ENCODE data around the gene AASS. TPM values are rescaled to one million over a fixed set of nuclear protein-coding genes. Genes with fewer than 3 reads are reported as not detected.
A peak's percentile ranks its signal among the peaks of the same experiment; 100 is the strongest.

AASS gene
- total RNA-seq, 1 donor from 2014 or later = 6.3 TPM

DNA sequence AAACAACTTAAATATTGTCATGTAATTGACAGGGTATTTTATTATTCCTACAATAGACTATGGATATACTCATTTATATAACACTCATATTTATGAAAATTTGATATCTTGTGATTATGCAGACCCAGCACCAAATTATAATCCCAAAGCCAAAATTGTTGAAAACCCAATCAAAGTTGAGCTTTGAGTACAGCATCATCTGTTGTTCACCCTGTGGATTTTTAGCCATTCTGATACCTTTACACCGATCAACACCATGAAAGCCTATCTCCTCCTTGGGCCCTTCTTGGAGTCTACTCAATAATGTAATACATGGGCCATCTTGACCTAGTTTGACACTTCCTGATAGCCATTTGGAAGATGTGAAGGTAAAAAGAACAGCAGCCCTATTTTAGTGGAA, 49.5 kb downstream of the AASS start:
- Mint-ChIP-seq H3K4me3 (no peak overlapping the region), H3K36me3 (ENCODE audit: low read depth) (peaks cover 2% of the 10 kb centered on the region), H3K27me3 (no peaks in the 10 kb centered on the region), H3K9me3 (no peaks in the 10 kb centered on the region), H3K27ac (no peak overlapping the region), H3K4me1 (peaks cover 4% of the 10 kb centered on the region)
- CTCF ChIA-PET = interaction anchor here (2.2 kb wide), 1 partner anchor 435 kb away, joined by 22 read pairs; no protein-coding TSS in a partner anchor
- TF ChIP-seq, protein P1, sequence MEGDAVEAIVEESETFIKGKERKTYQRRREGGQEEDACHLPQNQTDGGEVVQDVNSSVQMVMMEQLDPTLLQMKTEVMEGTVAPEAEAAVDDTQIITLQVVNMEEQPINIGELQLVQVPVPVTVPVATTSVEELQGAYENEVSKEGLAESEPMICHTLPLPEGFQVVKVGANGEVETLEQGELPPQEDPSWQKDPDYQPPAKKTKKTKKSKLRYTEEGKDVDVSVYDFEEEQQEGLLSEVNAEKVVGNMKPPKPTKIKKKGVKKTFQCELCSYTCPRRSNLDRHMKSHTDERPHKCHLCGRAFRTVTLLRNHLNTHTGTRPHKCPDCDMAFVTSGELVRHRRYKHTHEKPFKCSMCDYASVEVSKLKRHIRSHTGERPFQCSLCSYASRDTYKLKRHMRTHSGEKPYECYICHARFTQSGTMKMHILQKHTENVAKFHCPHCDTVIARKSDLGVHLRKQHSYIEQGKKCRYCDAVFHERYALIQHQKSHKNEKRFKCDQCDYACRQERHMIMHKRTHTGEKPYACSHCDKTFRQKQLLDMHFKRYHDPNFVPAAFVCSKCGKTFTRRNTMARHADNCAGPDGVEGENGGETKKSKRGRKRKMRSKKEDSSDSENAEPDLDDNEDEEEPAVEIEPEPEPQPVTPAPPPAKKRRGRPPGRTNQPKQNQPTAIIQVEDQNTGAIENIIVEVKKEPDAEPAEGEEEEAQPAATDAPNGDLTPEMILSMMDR (IDR thresholded peaks at IDR 0.05) = no peak
- DNase-seq (no peak), ATAC-seq (ENCODE audit: low read depth) (no peak)
- intact Hi-C loops (cut with micrococcal nuclease) = loop anchor here (5.0 kb wide), 1 partner anchor 1273 kb away; no protein-coding TSS in a partner anchor
- POLR2A ChIA-PET = no interaction called here

DNA sequence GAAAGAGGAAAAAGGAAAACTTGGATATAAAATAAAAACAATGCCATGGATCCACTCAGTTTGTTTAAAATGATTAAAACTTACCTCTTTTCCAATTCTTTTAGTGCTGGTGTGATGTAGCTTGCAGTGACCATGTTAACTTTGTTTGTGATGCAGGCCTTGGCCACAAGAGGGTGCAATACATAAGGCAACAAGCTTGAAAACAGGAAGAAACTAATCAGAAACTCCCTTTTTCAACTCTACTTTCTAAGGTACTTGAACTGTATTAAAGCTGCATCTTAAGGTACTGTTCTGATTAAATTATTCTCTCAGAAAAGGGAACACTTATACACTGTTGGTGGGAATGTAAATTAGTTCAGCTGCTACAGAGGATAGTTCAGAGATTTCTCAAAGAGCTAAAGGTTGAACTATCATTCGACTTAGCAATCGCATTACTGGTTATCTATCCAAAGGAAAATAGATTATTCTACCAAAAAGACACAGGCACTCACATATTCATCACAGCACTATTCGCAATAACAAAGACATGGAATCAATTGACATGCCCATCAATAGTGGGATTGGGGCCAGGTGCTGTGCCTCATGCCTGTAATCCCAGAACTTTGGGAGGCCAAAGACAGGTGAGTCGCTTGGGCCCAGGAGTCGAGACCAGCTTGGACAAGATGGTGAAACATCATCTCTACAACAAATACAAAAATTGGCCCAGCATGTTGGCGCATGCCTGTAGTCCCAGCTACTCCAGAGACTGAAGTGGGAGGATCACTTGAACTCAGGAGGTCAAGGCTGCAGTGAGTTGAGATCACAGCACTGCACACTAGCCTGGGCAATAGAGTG, 50.9 kb downstream of the AASS start:
- Mint-ChIP-seq H3K27ac (peak overlapping the region; percentile 18), H3K4me3 (no peak overlapping the region), H3K27me3 (no peaks in the 10 kb centered on the region), H3K36me3 (ENCODE audit: low read depth) (peaks cover 1% of the 10 kb centered on the region), H3K9me3 (no peaks in the 10 kb centered on the region), H3K4me1 (peaks cover 4% of the 10 kb centered on the region)
- ChIA-PET POLR2A (no interaction called here), CTCF (interaction anchor here (0.6 to 2.2 kb wide), 14 partner anchors 9 to 440 kb away, joined by 3 to 22 read pairs (median 3); partner anchors contain the start of gene AASS)
- TF ChIP-seq, protein P1 (IDR thresholded peaks at IDR 0.05) = peak; percentile 26
- DNase-seq (peak; percentile 35), ATAC-seq (ENCODE audit: low read depth) (peak; percentile 82)
- intact Hi-C loops (cut with micrococcal nuclease) = loop anchor here (2.0 to 5.0 kb wide), 2 partner anchors 52 to 1274 kb away; partner anchors contain the start of gene AASS

DNA sequence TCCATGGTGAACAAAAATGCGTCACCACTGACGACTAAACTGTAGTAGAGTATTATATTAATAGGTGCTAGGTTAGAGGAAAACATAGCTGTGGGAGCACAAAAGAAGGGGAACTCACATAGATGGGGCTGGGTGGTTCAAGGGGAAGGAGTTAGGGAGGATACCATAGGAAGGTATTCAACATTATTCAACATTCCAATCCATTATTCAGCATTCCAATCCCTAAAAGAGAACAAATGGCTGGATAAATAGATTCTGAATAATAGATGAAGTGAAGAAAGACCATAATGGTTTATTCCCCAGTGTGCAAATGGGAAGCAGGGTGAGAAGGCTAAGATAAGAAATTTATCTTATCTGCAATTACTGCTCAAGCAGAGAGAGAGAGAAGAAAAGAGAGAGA, 61.4 kb downstream of the AASS start:
- ChIA-PET CTCF (interaction anchor here (0.9 kb wide), 1 partner anchor 11 kb away, joined by 3 read pairs; no protein-coding TSS in a partner anchor), POLR2A (no interaction called here)
- TF ChIP-seq, protein P1 (IDR thresholded peaks at IDR 0.05) = no peak
- no peak overlapping the region for H3K27ac Mint-ChIP-seq
- H3K4me3 Mint-ChIP-seq = no peak overlapping the region
- peaks cover 14% of the 10 kb centered on the region for H3K36me3 Mint-ChIP-seq (ENCODE audit: low read depth)
- DNase-seq (no peak), ATAC-seq (ENCODE audit: low read depth) (no peak)
- intact Hi-C loops (cut with micrococcal nuclease) = no loop called here
- H3K27me3 Mint-ChIP-seq = no peaks in the 10 kb centered on the region
- H3K4me1 Mint-ChIP-seq = no peaks in the 10 kb centered on the region
- no peaks in the 10 kb centered on the region for H3K9me3 Mint-ChIP-seq

DNA sequence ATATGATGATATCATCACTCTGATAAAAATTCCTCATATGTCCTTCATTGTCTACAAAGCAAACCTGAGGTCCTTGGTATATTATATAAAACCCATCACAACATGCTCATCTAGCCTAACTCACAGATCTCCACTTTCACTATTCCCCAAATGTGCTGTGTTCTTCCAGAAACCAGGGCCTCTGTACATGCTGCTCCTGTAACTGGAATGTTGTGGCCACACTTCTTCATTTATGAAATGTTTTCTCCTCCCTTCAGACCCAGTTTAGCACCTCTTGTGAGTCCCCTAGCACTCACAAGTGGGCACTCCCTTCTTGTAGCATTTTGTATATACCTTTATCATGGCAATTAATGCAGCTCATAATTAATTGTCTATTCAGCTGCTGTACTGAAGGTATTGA, 61.9 kb downstream of the AASS start:
- Mint-ChIP-seq H3K27ac (no peak overlapping the region), H3K9me3 (no peaks in the 10 kb centered on the region), H3K4me1 (no peaks in the 10 kb centered on the region), H3K4me3 (no peak overlapping the region), H3K36me3 (ENCODE audit: low read depth) (peaks cover 17% of the 10 kb centered on the region), H3K27me3 (no peaks in the 10 kb centered on the region)
- CTCF ChIA-PET = interaction anchor here (0.9 kb wide), 1 partner anchor 11 kb away, joined by 3 read pairs; no protein-coding TSS in a partner anchor
- no peak for ATAC-seq (ENCODE audit: low read depth)
- TF ChIP-seq, protein P1 (IDR thresholded peaks at IDR 0.05) = no peak
- intact Hi-C loops (cut with micrococcal nuclease) = no loop called here
- POLR2A ChIA-PET = no interaction called here
- DNase-seq = no peak

DNA sequence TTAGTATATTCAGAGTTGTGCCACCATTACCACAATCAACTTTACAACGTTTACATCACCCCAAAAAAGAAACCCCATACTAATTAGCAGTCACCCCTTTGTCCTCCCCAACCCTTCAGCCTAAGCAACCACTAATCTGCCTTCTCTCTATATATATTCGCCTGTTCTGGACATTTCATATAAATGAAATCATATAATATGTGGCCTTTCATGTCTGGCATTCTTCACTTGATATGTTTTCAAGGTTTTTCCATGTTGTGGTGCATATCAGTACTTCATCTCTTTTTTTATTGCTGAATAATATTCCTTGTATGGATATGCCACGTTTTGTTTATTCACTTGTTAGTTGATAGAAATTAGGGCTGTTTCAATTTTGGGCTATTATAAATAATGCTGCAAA, 70.4 kb downstream of the AASS start:
- ATAC-seq (ENCODE audit: low read depth) (no peak), DNase-seq (no peak)
- ChIA-PET CTCF (no interaction called here), POLR2A (no interaction called here)
- Mint-ChIP-seq H3K27ac (no peak overlapping the region), H3K4me3 (no peak overlapping the region), H3K9me3 (no peaks in the 10 kb centered on the region), H3K27me3 (no peaks in the 10 kb centered on the region), H3K36me3 (ENCODE audit: low read depth) (peaks cover 18% of the 10 kb centered on the region), H3K4me1 (no peaks in the 10 kb centered on the region)
- TF ChIP-seq, protein P1 (IDR thresholded peaks at IDR 0.05) = no peak
- intact Hi-C loops (cut with micrococcal nuclease) = no loop called here
